ENCODE measurements around the gene ALDH8A1. TPM values are rescaled to one million over a fixed set of nuclear protein-coding genes. Genes with fewer than 3 reads are reported as not detected.

The ALDH8A1 gene
- total RNA-seq, 1 experiment from 2014 or later: not detected

DNA sequence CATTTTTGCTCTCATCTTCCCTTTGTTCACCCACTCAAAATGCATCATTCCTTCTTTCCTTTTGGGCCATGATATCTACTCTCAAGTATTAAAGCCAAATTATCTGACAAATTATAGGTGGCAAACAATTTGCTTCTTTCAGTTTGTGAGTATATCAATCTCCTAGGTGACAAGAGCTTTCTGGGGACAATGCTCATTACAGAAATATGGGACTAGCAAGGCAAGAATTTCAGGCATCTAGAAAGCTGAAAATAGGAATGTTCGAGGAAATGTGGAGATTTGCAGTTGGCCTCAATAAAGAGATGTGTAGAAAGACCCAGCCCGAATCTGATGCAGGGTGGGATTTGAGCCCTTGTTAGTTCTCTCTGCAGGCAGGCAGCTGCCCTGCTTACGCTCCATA lies 71.8 kb downstream of the ALDH8A1 start:
- H3K9me3 ChIP-seq (ENCODE audit: control insufficient read depth, insufficient read depth, low read depth, low read length): no peaks in the 10 kb centered on the region
- intact Hi-C loops (cut with micrococcal nuclease; ENCODE audit: unreplicated experiment) (no loop called here), in situ Hi-C loops (cut with HindIII; ENCODE audit: low pct_unique_long_range_greater_than_20kb, low sequenced_read_pairs) (no loop called here)
- no peaks in the 10 kb centered on the region for H3K27me3 ChIP-seq (ENCODE audit: control insufficient read depth, insufficient read depth, low read length)
- H3K36me3 ChIP-seq (ENCODE audit: control insufficient read depth, insufficient read depth, low read length): no peaks in the 10 kb centered on the region
- BruUV-seq (replicated peaks): no TSS peak
- ATAC-seq: no peak
- TF ChIP-seq POLR2AphosphoS5 (IDR thresholded peaks at IDR 0.05; ENCODE audit: low read depth, low read length) (no peak), TCF7L2 (IDR thresholded peaks at IDR 0.05; ENCODE audit: low read depth, low read length) (no peak), SIN3A (IDR thresholded peaks at IDR 0.05; ENCODE audit: borderline replicate concordance, insufficient read depth, low read depth, low read length) (no peak)
- TF ChIP-seq, protein P1, sequence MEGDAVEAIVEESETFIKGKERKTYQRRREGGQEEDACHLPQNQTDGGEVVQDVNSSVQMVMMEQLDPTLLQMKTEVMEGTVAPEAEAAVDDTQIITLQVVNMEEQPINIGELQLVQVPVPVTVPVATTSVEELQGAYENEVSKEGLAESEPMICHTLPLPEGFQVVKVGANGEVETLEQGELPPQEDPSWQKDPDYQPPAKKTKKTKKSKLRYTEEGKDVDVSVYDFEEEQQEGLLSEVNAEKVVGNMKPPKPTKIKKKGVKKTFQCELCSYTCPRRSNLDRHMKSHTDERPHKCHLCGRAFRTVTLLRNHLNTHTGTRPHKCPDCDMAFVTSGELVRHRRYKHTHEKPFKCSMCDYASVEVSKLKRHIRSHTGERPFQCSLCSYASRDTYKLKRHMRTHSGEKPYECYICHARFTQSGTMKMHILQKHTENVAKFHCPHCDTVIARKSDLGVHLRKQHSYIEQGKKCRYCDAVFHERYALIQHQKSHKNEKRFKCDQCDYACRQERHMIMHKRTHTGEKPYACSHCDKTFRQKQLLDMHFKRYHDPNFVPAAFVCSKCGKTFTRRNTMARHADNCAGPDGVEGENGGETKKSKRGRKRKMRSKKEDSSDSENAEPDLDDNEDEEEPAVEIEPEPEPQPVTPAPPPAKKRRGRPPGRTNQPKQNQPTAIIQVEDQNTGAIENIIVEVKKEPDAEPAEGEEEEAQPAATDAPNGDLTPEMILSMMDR (IDR thresholded peaks at IDR 0.05): no peak
- TF ChIP-seq, protein P2, sequence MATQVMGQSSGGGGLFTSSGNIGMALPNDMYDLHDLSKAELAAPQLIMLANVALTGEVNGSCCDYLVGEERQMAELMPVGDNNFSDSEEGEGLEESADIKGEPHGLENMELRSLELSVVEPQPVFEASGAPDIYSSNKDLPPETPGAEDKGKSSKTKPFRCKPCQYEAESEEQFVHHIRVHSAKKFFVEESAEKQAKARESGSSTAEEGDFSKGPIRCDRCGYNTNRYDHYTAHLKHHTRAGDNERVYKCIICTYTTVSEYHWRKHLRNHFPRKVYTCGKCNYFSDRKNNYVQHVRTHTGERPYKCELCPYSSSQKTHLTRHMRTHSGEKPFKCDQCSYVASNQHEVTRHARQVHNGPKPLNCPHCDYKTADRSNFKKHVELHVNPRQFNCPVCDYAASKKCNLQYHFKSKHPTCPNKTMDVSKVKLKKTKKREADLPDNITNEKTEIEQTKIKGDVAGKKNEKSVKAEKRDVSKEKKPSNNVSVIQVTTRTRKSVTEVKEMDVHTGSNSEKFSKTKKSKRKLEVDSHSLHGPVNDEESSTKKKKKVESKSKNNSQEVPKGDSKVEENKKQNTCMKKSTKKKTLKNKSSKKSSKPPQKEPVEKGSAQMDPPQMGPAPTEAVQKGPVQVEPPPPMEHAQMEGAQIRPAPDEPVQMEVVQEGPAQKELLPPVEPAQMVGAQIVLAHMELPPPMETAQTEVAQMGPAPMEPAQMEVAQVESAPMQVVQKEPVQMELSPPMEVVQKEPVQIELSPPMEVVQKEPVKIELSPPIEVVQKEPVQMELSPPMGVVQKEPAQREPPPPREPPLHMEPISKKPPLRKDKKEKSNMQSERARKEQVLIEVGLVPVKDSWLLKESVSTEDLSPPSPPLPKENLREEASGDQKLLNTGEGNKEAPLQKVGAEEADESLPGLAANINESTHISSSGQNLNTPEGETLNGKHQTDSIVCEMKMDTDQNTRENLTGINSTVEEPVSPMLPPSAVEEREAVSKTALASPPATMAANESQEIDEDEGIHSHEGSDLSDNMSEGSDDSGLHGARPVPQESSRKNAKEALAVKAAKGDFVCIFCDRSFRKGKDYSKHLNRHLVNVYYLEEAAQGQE (IDR thresholded peaks at IDR 0.05; ENCODE audit: insufficient read depth in 1 of 2, low read depth in 2 of 2, low read length in 1 of 2): no peak
- no peak overlapping the region for H3K27ac ChIP-seq (ENCODE audit: low read length)
- DNase-seq (ENCODE audit: low read depth, low spot score): no peak
- H3K4me3 ChIP-seq (ENCODE audit: low read depth in 2 of 2, low read length in 2 of 2): no peak overlapping the region
- ChIA-PET POLR2A (no interaction called here), CTCF (no interaction called here)
- H3K4me1 ChIP-seq (ENCODE audit: control insufficient read depth, insufficient read depth, low read length): no peaks in the 10 kb centered on the region

DNA sequence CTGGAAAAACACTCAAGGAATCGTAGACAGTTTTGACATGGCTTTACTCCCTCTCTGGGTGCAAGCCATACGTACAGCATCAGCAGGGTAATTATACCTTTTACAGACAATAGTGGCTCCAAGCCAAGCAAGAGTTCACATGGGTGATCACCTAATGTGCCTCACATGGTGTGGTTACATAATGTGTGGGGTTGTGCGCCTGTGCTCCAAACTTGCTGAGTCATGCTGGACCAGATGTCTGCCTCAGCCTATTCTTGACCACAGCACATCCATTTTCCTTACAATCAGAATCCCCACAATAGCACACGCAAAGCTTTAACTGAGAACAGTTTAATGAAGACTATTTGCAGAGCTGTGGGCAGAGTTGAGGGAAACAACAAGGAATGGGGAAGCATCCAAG lies 74.5 kb downstream of the ALDH8A1 start:
- DNase-seq (ENCODE audit: low read depth, low spot score): no peak
- no peak for ATAC-seq
- no peaks in the 10 kb centered on the region for H3K9me3 ChIP-seq (ENCODE audit: control insufficient read depth, insufficient read depth, low read depth, low read length)
- no peaks in the 10 kb centered on the region for H3K4me1 ChIP-seq (ENCODE audit: control insufficient read depth, insufficient read depth, low read length)
- intact Hi-C loops (cut with micrococcal nuclease; ENCODE audit: unreplicated experiment): no loop called here
- BruUV-seq (replicated peaks): no TSS peak
- no peaks in the 10 kb centered on the region for H3K36me3 ChIP-seq (ENCODE audit: control insufficient read depth, insufficient read depth, low read length)
- H3K27me3 ChIP-seq (ENCODE audit: control insufficient read depth, insufficient read depth, low read length): no peaks in the 10 kb centered on the region
- CTCF ChIA-PET: no interaction called here
- H3K4me3 ChIP-seq (ENCODE audit: low read depth in 2 of 2, low read length in 2 of 2): no peak overlapping the region
- TF ChIP-seq, protein P1 (IDR thresholded peaks at IDR 0.05): no peak
- TF ChIP-seq, protein P2 (IDR thresholded peaks at IDR 0.05; ENCODE audit: insufficient read depth in 1 of 2, low read depth in 2 of 2, low read length in 1 of 2): no peak
- TF ChIP-seq TCF7L2 (IDR thresholded peaks at IDR 0.05; ENCODE audit: low read depth, low read length): no peak
- TF ChIP-seq SIN3A (IDR thresholded peaks at IDR 0.05; ENCODE audit: borderline replicate concordance, insufficient read depth, low read depth, low read length): no peak
- no peak for TF ChIP-seq POLR2AphosphoS5 (IDR thresholded peaks at IDR 0.05; ENCODE audit: low read depth, low read length)
- POLR2A ChIA-PET: no interaction called here
- H3K27ac ChIP-seq (ENCODE audit: low read length): no peak overlapping the region
- in situ Hi-C loops (cut with HindIII; ENCODE audit: low pct_unique_long_range_greater_than_20kb, low sequenced_read_pairs): no loop called here
